Astrocyte of the spinal cord (primary cell): Measurements from ENCODE around the gene APOBEC4.
A peak's percentile ranks its signal among the peaks of the same experiment; 100 is the strongest.

Experiments
- DNase-seq: peaks from one replicate; pipeline ENCODE4 v3.0.0; 2011; ENCODE audit warnings: low read depth, low spot score
- H3K4me3 ChIP-seq: 2 replicates; pipeline ENCODE4 v1.5.1; 2011; ENCODE audit warnings: low read depth, mild to moderate bottlenecking, low read length, moderate library complexity
- in situ Hi-C: cut with HindIII; loops from 2 replicates; pipeline ENCODE4 v1.10.0; 2017; ENCODE audit warnings: low sequenced_read_pairs
- TF ChIP-seq, protein P1 (sequence below): IDR thresholded peaks from 2 replicates; pipeline ENCODE4 v1.5.1; 2012; ENCODE audit warnings: low read depth, mild to moderate bottlenecking, low read length, inconsistent platforms

APOBEC4 gene, protein sequence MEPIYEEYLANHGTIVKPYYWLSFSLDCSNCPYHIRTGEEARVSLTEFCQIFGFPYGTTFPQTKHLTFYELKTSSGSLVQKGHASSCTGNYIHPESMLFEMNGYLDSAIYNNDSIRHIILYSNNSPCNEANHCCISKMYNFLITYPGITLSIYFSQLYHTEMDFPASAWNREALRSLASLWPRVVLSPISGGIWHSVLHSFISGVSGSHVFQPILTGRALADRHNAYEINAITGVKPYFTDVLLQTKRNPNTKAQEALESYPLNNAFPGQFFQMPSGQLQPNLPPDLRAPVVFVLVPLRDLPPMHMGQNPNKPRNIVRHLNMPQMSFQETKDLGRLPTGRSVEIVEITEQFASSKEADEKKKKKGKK

DNA sequence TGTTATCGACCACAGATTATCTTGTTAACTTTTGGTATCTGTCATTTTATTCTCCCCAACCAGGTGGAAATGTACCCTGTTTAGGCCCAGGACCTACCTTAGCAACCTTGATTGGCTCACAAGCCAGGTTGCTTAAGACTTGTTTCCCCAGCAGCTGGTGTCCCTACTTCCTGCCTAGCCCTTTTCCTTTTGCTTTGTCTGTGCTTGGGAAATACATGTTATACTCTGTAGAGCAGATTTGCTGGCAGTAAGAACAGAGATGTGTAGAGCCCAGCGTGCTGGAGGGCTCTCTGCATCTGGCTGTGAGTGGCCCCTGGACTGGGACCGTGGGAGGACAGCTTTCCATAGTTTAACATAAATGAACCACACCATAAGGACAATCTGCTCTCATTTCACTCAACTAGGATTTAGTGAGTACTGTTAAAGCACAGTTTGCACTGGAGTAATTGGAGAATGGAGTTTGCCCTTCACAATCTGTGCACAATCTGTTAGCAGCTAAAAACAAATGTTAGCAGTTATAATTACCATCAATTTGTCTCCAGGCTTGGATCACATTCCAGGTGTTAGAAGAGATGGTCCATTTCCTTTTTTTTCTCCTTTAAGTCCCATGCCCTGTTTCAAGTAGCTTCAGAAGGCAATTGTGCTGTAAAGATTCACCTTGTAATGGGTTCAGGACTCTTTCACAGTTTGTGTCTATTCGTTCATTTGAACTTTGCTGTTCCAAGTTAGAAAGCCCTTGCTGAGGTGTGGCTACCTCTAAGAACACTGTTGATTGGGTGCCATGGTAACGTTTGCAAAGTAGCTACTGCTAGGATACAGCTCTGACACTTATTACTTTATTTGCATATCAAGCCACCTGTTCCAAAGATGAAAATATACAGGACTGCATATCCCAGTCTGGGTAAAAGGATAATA is at the start of gene APOBEC4:
APOBEC4 (minus strand) TSS at position 770 of the 915 bp plus-strand sequence. CDS start 4,535 bp downstream, outside the sequence.
- no peak within 1 kb of the TSS for H3K4me3 ChIP-seq
- no peak for DNase-seq
- in situ Hi-C loops = no loop called here
- TF ChIP-seq, protein P1, sequence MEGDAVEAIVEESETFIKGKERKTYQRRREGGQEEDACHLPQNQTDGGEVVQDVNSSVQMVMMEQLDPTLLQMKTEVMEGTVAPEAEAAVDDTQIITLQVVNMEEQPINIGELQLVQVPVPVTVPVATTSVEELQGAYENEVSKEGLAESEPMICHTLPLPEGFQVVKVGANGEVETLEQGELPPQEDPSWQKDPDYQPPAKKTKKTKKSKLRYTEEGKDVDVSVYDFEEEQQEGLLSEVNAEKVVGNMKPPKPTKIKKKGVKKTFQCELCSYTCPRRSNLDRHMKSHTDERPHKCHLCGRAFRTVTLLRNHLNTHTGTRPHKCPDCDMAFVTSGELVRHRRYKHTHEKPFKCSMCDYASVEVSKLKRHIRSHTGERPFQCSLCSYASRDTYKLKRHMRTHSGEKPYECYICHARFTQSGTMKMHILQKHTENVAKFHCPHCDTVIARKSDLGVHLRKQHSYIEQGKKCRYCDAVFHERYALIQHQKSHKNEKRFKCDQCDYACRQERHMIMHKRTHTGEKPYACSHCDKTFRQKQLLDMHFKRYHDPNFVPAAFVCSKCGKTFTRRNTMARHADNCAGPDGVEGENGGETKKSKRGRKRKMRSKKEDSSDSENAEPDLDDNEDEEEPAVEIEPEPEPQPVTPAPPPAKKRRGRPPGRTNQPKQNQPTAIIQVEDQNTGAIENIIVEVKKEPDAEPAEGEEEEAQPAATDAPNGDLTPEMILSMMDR = no peak

DNA sequence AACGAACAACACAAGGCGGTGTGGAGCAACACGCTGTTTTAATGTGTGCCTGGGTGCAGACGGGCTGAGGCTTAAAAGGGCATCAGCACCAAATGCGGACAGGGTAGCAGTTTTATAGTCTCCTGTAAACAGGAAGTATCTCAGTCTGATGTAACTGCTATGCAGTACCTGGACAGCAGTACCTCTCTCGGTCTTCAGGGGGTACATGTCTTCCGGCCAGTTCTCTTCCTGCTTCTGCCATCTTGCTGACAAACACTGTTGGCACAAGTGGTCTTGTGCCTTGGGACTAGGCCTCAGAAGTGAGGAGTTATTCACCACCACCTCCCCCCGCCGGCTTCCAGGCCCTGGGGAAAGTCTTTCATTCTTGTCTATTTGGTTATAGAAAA is 49.7 kb upstream of the APOBEC4 start:
- in situ Hi-C loops = no loop called here

DNA sequence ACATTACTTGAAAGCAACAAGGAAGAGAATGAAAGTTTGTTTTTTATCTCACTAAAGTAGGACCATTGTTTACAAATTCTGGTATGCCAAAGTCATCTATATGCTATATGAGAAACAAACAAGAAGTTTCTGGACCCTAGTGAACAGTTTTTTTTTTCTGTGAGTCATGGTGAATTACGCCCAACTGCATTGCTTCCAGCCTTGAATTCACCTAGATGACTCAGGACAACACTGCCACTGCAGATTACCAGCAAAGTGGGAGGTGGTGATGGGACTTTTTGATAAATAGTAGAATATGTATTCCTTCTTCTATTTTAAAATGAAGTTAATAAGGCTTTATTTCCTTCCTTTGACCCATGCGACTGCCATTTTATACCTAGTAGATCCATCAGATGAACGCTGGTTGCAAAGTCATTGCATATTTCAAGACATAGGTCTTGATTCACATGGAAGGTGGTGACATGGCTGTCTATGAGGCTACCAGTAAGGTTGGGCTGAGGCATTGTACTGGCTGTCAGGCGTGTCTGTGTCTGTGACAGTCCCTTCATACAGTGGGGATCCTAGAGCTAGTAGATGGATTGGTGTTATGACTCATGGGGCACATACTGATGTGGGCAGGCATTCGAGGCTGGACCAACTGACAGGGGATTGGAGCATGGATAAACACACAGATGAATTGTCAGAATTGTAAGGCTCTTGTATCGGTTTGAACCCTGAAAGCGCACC is 49.1 kb upstream of the APOBEC4 start:
- in situ Hi-C loops = no loop called here
- H3K4me3 ChIP-seq = no peak overlapping the region
- TF ChIP-seq, protein P1 = no peak
- DNase-seq = peak; percentile 27

More for the DNA sequence above, 49.7 kb upstream of the APOBEC4 start:
- TF ChIP-seq, protein P1 = no peak
- DNase-seq = no peak
- no peak overlapping the region for H3K4me3 ChIP-seq

DNA sequence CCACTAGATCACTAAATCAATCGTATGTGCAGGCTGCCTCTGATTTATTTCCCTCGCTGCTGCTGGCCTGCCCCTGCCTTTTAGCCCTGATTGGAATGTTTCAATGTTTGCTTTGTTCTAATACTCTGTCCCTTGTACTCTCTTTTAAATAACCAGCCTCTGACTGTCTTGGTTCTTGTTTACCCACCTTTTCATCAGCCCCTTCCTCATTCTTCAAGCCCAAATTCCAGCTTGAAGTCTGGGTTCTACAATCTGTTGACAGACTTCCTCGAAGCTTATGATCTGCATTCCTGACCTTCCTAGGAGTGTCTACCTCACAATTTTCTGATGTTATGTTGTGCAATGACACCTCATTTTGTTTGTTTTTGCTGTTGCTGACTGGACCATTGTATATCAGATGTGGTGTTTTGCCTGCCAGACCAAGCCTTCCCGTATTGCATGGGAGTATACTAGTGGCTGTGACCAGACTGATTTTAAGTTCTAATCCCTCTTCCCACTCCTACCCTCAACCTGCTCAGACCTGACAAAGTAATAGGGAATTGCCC is 46.6 kb upstream of the APOBEC4 start:
- DNase-seq = peak; percentile 11
- in situ Hi-C loops = no loop called here
- TF ChIP-seq, protein P1 = no peak

DNA sequence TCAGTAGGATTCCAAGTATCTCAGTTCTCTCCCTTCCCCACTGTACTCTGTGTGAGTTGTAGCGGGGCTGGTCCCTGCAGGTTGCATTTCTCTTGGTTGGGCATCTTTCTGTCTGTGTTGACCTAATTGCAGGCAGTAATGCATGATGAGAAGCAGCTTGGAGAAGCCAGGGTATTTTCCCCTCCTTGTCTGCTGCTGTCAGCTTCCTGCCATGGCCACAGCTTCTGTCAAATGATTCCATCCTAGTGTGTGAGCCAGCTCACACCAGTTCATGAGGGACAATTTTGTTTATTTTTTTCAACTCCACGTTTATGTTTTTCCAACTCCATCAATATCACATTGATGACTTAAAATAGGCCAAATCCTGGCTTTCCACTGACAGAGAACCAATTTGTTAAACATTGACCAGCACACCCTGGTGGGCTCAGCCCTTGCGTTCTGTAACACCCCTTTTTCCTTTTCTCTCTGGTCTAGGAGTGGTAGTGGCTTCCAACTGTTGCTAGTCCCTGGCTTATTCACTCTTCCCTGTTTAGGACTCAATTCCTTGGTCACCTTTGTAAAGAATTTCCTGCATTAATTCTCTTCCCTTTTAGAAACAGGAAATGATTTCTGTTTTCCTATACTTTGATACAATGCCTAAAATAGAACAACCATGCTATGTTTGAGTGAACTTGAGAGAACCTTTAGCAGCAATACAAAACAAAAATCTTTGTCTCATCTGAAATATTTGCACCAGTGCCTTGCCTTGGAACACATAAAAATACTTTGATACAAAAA is 44.9 kb upstream of the APOBEC4 start:
- TF ChIP-seq, protein P1 = no peak
- no peak for DNase-seq
- H3K4me3 ChIP-seq = no peak overlapping the region
- in situ Hi-C loops = no loop called here

More for the DNA sequence above, 46.6 kb upstream of the APOBEC4 start:
- no peak overlapping the region for H3K4me3 ChIP-seq
